Measurements from ENCODE around the gene GAS7.
"Not testable (repeated sequence)": the region's sequence is repeated elsewhere in the genome, so short reads cannot be mapped to it uniquely, and the experiment has no call there.

Gene GAS7

DNA sequence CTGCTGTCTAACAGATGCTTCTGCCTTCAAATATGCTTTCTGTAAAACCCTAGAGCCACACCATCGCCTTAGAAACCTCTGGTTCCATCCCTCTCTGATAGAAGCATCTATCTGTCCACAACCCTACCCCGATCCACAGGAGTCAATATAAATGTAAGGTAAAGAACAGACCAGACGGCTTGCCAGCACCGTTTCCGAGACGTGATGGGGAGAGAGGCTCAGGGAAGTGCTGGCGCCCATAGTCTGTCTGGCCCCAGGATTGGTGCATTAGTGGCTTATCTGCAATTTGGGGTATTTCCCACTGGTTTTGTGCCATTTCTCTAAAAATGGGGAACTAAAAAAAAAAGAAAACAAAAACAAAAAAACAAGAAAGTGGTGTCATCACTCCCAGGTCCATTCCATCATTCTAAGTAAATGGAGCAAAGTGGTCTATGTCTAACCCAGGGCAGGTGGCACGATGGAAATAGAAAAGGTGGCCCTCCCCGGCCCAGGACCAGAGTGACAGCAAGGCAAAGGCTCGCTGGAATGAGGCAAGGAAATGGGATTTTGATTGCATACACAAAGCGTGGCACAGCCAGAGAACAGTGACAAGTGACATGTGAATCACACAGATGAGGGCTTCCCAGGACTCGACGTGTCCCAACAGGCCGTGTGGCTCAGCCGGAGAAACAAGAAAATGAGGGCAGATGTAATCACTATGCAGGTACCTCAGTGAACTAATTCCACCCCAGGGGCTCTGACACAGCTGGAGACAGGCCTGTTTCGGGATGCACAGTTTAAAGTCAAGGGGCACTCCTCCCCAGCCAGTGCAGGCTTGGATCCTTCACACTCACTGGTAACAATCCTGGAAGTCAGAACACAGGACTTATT, 125.6 kb downstream of the GAS7 start:
- DNase-seq (ENCODE audit: low read depth in 3 of 3), result no peak

DNA sequence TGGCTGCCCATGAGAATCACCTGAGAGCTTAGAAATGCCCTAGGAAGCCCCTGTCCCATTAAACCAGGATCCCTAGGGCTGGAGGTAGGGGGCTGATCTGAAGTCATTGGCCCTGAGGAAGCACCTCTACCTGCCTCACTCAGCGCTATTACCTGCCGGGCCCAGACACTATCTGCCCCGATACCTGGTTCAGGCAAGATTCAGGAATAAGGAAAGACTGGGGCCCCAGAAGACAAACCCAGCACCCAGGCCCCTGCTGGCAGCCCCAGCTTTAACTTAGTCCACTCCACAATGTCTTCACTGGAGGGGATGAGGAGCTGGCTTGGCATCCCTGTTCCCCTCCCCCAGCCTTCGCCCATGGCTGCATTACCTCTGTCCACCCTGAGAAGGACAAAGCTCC, 126.3 kb downstream of the GAS7 start:
- DNase-seq (ENCODE audit: low read depth in 3 of 3), result no peak

DNA sequence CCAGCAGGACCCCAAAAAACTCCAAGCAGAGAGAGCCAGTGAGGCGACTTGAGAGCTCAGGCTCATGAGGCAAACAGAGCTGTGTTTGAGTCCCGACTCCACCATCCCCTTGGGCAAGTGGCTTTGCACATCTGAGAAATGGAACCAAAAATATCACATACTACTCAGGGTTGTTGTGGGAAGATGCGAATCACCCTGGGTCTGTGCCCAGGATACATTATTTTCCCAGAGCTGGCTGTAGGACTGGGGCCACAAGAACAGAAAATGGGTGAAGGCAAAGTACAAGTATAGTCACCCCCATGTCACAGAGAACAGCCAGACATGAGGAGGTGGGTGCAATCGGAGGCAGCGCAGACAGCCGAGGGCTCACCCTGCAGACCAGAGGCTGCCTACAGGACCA, 127.3 kb downstream of the GAS7 start:
- DNase-seq (ENCODE audit: low read depth in 3 of 3), result no peak

DNA sequence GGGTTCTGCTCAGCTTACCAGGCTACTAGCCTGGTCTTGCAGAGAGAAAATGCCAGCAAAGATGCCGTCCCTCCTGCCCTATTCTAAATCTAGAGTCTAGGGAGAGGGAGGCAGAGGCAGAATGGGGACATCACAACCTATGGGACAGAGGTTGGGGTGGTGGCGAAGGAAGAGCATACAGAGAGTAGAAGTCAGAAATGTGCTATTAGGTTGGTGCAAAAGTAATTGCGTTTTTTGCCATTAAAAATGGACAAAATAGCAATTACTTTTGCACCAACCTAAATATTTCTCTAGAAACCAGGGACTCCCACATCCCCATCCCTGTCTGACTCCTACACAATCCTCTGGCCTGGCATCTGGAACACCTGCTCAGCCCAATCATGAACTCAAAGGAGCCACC, 127.7 kb downstream of the GAS7 start:
- no peak for DNase-seq (ENCODE audit: low read depth in 3 of 3)

DNA sequence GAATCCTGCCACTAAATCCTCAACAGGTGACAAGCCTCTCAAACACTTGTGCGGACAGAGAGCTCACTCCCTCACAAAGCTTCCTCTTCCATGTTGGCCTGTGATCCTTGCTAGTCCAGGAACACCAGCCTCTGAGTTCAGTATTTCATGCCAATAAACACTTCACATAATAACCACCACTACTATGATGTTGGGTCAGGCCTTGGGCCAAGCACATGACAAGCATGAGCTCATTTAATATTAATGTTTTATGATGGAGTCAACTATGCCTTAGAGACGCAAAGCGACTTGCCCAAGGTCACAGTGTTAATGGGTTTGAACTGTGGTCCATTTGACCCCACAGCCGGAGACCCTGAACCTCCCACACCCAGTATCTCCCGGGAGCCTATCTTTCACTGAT, 129.1 kb downstream of the GAS7 start:
- DNase-seq (ENCODE audit: low read depth in 3 of 3), result no peak

DNA sequence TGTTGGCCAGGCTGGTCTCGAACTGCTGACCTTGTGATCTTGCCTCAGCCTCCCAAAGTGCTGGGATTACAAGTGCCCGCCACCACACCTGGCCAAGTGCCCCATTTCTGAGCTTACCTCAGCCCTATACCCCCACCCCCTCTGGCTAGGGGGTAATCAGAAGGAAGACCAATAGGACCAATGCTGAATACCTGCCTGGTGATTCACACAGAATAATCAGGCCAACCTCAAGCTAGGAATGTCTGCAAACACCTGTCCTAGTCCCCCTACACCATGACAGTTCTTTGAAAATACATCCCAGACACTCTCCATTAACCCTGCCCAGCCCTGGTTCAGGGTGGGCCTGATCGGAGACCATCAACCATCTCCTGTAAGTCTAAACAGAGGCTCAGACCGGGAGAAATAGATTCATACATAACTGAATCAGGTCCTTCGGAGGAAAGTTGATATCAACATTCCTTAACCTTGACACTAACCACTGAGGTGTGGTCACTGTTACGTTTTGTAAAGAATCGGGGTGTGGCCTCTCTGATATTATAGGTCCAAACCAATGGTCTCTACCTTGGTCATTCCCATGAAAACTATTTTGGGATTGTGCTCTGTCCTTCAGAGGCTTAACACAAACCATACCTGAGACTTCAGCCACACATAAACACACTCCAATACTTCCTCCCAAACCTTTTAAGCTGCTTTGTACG, 130.8 kb downstream of the GAS7 start:
- no peak for DNase-seq (ENCODE audit: low read depth in 3 of 3)

DNA sequence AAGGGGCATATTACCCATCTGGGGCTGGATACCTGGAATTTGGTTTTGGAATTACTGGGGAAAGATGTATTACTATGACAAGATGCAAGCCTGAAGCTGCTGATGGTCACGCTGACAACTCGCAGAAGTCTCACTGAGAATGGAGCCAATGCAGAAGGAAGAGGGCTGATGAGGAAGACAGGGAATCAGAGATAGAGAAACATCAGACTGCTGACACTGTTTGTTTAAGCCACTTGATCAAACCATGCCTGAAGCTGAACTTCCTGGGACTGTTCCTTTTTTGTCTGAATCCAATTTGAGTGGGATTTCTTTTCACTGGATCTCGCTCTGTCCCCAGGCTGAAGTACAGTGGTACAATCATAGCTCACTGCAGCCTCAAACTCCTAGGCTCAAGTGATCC, 133.9 kb downstream of the GAS7 start:
- no peak for DNase-seq (ENCODE audit: low read depth in 3 of 3)

DNA sequence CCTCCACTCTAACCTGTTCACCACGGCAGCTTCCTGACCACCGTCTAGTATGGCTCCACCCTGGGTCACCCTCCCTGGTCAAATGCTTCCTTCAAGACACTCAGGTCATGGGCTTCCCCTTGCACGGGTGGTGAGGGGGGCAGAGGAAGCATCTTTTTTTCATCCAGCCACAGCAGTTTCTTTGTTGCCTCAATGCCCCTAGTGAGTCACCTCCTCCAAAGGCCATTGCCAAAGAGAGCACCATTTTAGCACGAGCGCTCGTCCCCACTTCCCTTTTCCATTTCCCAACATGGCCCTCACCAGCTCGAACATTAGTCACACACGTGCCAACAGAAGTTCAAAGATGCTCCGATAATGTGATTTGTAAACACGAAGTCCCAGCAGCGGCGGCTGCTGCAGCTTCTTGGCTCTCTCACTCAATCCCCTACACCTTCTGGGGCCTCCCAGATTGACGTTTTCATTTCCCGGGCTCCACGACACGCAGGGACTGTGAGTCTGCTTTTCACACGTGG, 134.6 kb downstream of the GAS7 start:
- no peak for DNase-seq (ENCODE audit: low read depth in 3 of 3)

DNA sequence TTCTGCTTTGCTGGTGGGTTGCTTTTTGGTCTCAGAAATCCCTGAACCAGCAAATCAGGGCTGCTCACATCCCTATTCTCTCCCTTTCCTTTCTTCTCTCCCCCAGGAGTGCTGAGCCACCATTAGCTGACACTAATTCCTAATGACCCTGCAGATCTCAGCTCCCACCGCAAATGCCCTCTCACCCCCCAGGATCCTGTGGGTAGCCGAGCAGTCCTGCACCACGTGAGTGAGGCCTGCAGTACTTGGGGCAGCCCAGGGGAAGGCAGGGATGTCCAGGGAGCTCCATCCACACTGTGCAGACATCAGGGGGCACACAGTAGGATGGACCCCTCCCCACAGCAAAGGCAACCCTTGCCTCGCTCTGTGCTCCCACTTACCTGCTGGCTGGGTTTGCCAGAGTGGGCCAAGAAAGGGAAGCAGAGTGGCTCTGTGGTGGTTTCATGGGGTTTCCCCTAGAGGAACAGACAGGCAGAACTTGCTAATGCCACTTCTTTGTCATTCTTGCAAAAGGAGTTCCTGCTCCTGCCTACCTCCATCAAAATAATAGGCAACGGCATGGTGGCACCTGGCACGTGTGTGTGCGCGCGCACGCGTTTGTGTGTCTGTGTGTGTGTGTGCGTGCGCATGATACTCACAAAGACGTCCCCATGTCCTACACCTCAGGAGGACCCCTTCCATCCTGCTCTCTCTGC, 135.6 kb downstream of the GAS7 start:
- no peak for DNase-seq (ENCODE audit: low read depth in 3 of 3)

DNA sequence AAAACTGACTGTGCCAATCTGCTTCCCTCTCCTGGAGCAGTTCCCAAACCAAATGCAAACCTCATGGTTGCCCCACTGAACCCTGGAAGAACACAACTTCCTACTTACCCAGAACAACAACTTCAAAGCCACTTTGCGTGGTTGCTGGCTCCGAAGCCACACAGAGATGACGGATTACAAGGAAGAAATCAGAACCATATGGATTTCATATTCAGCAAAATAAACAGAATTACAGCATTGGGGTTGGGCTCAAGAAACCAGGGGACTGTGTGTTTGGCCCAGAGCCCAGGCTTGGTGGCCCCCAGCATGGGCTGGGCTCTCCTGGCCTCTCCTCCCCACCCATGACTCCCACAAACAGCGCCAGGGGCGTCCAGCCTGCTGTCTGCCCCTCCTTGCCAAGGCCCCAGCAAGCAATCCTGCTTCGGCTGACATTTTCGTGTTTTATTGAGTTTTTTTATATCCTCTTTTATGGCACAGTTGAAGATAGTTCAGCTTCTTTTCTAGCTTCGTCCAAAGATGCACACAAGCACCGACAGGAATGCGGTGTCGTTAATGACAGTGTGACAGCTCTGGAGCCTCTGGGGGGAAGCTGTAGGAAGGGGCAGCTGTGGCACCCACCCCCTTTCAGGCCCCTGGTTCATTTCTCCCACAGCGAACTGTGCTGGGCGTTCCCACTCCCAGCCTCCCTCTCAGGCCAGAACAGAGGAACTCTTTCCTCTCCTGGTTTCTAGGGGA, 137.1 kb downstream of the GAS7 start:
- DNase-seq (ENCODE audit: low read depth in 3 of 3), result no peak

DNA sequence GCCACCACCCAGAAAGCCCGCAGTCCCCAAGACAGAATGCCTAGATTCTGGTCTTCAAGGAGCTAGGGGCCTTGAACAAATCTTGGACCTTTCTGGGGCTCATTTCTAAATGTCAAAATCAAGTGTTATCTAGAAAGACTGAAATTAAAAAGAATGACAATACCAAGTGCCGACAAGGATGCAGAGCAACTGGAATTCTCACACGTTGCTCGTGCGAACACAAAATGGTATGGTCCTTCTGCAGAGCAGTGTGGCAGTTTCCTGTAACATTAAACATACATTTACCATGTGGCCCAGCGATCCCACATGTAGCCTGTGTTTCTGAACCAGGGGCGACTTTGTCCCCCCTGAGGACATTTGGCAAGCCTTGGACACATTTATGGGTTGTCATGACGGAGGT, 137.9 kb downstream of the GAS7 start:
- no peak for DNase-seq (ENCODE audit: low read depth in 3 of 3)

DNA sequence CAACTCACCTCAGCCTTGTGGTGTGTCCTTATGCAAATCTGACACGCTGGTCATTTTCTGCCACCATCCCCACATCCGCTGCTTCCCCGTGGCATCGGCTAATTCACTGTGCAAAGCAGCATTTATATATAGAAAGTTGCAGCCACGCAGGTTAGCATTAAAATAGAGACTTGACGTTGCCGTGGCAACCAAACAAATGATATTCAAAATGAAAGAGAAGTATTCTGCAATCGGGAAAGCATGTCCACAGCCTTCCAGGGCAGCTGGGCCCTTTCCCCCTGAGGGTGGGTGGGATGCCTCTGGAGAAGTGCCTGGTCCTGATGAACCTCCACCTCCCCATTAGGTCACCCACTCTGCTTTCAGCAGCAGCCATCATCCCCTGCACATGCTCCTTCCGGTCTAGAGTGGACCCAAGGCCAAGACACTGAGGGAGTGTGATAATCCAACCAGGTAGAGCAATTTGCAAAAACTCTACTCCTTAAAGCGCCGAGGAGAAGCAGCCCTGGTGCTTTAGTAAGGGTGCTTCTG, 138.7 kb downstream of the GAS7 start:
- DNase-seq (ENCODE audit: low read depth in 3 of 3), result no peak

DNA sequence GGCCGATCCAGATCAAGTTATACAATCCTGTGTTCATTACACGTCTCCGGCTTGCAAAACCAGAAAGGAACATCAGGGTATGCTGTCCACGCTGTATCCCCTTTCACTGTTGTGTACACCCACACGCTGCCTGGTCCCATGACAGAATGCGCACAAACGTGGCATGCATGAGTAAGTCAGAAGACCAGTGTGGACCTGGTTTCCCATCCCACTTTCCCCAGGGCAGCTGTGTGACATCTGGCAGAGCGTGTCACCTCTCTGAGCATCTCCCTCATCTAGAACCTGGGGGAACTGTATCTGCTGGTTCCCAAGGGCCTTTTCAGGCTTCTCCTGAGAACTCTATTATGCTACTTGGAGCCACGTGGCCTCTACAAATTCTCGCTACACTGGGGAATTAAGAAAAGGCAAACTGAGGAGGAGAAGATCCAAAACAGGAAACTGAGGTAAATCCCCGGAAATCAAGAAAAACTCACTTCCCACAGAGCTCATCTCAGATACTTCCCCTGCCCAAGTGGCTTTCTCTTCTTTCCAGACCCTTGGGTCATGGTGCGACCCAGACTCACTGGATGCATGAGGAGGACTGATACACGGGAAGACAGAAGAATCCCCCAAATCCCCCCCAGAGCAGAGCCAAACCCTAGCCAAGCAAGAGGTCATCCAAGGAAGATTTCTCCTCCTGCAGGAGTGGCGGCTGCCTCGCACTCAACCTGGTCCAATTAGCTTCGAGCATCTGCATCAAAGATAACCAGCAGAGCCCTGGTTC, 139.3 kb downstream of the GAS7 start:
- DNase-seq (ENCODE audit: low read depth in 3 of 3), result no peak

DNA sequence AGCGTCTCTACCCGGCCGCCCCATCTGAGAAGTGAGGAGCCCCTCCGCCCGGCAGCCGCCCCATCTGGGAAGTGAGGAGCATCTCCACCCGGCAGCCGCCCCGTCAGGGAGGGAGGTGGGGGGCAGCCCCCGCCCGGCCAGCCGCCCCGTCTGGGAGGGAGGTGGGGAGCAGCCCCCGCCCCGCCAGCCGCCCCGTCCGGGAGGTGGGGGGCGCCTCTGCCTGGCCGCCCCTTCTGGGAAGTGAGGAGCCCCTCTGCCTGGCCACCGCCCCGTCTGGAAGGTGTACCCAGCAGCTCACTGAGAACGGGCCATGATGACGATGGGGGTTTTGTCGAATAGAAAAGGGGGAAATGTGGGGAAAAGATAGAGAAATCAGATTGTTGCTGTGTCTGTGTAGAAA, 140.9 kb downstream of the GAS7 start:
- DNase-seq (ENCODE audit: low read depth in 3 of 3), result not testable (repeated sequence)

DNA sequence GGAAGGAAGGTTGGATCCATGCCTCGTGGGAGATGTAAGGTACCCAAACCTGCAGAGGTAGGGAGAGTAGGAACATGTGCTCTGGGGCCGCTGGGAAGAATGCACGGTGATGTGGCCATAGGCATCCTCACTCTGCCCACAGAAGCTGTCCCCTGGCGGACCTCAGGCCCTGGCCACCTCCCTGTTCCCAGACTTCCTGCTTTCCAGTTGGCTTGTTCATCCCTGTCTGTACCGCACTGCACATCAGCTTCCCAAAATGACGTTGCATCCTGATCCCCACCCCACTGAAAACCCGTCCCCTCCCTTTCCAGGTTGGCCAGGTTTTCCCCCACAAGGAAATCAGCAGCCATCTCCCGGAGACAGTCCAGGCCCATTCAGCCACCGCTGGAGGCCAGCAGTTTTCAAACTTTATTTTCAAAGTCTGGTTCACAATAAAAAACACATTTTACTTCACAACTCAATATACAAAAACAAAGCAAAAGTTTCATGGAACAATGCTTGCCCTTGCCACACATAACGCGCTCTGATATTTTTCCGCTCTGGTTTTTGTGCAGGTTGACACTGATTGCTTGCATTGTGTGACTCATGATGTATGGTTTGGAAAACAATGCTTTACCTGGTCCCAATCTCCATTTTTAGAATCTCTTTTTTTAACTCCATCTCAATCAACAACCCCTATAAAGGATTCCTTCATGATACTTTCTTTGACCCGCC, 143.0 kb downstream of the GAS7 start:
- no peak for DNase-seq (ENCODE audit: low read depth in 3 of 3)

DNA sequence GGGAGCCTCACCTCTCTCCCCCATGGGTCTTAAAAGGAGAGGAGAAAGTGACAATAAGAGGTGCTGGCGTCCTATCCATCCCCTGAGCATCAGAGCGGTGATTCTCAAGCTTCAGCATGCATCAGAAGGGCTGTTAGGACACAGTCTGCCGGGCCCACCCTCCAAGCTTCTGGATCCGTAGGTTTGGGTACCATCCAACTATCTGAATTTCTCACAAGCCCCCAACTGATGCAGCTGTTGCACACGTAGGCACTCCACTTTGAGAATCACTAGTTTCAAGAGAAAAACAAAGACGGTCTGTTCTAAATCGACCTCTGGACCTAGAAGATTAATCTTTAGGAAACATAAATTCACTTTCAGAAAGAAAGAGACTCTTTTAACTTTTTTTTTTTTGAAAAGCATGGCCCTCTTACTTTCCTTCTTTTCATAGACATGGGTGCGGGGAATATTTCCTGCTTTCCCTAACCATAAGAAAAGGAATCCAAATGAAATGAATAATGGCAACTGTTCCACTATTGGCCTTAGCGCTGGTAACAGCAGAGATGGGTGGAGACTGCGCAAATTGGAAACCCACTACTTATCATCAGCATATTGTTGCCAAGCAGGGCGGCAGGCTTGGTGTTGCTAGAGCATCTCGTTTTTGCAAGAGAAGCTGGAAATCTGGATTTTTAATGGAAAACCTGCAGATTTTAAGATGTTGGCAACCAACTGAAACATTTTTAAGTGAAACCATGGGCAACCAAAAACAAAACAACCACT, 144.4 kb downstream of the GAS7 start:
- no peak for DNase-seq (ENCODE audit: low read depth in 3 of 3)

DNA sequence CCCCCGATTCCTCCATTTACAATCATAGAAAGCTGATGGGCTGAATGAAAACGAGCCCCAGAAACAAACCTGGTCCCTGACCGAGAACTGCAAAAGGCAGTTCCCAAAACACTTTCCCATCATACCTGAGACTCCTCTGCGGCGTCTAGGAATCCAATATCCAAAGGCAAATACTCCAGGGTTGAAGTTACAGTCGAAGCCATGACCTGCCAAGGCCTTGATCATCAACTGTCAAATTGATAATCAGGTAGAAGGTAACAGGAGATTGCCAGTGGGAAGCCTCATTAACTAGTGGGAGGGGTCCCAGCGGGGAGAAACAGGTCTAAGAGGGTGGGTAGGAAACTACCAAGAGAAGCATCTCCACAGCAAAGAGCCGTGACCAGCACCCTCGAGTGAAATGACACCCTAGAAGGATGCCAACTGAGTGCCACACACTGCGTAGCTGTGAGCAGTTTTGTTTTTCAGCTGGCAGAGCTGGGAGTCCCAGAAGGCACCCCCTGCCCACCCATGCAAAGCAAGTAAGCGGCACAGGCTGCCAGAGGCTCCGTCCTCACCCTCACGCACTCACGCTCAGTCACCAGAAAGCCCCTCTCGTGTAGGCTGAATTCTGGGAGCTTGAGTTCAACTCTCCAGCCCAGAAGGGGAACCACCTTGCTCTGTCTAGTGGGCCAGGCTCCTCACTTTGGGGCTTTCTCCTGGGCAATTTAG, 146.1 kb downstream of the GAS7 start:
- no peak for DNase-seq (ENCODE audit: low read depth in 3 of 3)

DNA sequence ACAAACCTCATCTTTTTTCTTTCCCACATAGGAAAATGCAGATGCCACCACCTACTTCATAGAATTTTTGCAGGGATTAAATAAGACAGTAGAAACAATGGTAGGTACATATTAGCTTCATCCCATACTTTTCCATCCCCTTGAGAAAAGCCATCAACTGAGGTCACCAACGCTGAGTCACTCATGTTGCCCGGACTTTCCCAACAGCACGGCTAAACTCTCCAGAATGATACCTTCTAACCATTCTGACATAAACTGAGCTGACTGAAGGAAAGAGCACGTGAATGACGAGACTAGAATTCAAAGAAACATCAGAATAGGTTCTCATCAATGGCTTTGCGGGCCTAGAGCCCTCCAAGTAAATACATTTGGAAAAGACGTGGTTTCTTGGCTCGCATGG, 147.3 kb downstream of the GAS7 start:
- no peak for DNase-seq (ENCODE audit: low read depth in 3 of 3)

DNA sequence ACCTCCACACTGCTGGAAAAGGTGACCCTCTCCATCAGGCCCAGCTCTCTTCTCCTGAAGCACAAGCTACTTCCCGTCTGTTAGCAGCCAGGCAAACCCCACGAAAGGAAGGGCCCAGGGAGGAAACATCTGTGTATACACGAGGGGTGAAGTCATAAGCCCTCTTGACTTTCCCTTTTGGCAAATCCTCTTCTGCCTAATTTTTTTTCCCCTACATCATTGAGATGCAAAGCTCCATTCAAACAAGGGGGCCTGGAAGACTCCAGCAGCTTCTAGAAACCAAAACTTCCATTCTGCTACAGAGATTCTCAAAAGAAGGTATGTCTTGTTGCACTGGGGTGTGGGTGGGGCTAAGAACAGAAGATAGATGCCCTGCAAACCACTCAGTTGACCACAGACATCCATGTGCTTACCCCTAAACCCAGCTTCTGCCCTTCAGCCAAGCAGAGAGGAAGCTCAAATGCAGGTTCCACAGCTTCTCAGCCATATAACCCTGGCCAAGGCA, 147.8 kb downstream of the GAS7 start:
- DNase-seq (ENCODE audit: low read depth in 3 of 3), result no peak

Measured in stimulated activated CD4-positive, alpha-beta T cell treated with anti-CD3 and anti-CD28 coated beads, TNF-alpha, amount 100 ng/mL, for 4 hours (primary cell).